Upper lobe of left lung (tissue), 4 donors: ENCODE data around the gene MTHFD2L.

Experiments
- POLR2A ChIP-seq, 4 donors: fragments of 450-650 bp; IDR thresholded peaks; one replicate each; pipeline ENCODE4 v1.5.1; 2016 to 2017; ENCODE audit warnings: antibody characterized with exemption in 4 of 4, mild to moderate bottlenecking in 2 of 4
- POLR2AphosphoS5 ChIP-seq, 2 donors: sonication (generic); formaldehyde crosslinking; IDR thresholded peaks; one replicate each; pipeline ENCODE4 v1.5.1; 2017; ENCODE audit warnings: antibody characterized with exemption in 2 of 2
- TF ChIP-seq, protein P1 (sequence below), 6 experiments: fragments of 450-650 bp in 4 of 6; fragments of 200-600 bp in 2 of 6; sonication (generic) in 2 of 6; IDR thresholded peaks; one replicate each; pipeline ENCODE4 v1.5.1; 2016 to 2019; ENCODE audit warnings: antibody characterized with exemption in 6 of 6

DNA sequence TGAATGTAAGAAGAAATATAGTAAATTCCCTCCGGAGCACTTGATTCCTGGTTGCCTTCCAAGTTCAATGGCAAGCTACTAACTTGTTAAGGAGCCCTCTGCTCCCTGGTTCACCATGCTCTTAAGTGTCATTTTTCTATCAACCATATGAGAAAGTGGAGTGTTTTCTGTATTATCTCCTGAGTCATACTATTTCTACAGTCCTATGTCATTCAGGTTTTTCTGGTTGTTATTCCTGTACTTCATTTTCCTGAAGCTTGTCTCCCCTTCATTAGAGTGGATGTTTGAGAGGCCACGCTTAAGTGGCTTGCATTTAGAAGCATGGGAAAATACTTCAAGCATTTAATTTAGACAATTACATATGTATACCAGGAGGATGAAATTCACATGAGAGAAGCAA is 135.6 kb downstream of the MTHFD2L start:
- TF ChIP-seq, protein P1, sequence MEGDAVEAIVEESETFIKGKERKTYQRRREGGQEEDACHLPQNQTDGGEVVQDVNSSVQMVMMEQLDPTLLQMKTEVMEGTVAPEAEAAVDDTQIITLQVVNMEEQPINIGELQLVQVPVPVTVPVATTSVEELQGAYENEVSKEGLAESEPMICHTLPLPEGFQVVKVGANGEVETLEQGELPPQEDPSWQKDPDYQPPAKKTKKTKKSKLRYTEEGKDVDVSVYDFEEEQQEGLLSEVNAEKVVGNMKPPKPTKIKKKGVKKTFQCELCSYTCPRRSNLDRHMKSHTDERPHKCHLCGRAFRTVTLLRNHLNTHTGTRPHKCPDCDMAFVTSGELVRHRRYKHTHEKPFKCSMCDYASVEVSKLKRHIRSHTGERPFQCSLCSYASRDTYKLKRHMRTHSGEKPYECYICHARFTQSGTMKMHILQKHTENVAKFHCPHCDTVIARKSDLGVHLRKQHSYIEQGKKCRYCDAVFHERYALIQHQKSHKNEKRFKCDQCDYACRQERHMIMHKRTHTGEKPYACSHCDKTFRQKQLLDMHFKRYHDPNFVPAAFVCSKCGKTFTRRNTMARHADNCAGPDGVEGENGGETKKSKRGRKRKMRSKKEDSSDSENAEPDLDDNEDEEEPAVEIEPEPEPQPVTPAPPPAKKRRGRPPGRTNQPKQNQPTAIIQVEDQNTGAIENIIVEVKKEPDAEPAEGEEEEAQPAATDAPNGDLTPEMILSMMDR (IDR thresholded peaks at IDR 0.05), result no peak
- TF ChIP-seq POLR2A (IDR thresholded peaks at IDR 0.05) (no peak), POLR2AphosphoS5 (IDR thresholded peaks at IDR 0.05) (no peak)
